HCT116 (cell line): ENCODE results near the gene UBE2S. TPM values are rescaled to one million over a fixed set of nuclear protein-coding genes. Genes with fewer than 3 reads are reported as not detected.

Source experiments
- ATAC-seq: fragments of 200-7000 bp; cut with Tn5 transposase; 2 replicates; pipeline ENCODE4 v1.9.1; 2020; ENCODE audit warnings: mild to moderate bottlenecking, moderate library complexity
- BruUV-seq: library from RNA; stranded (reverse); fragments of 400-500 nt; replicated peaks from 2 replicates; lab custom pipeline; 2021; lab: Mats Ljungman, UMichigan
- CTCF ChIA-PET: fragments of 300-600 bp; sonication (Branson Sonifier 250); formaldehyde crosslinking; loops from one replicate; lab custom pipeline; 2021; ENCODE audit warnings: antibody characterized with exemption; lab: Charles Lee
- POLR2A ChIA-PET: fragments of 300-600, 350-600 bp; sonication (Branson Sonifier 250); formaldehyde crosslinking; loops from one replicate; lab custom pipeline; 2021; ENCODE audit warnings: antibody characterized with exemption; lab: Charles Lee
- RAD21 ChIA-PET, 2 experiments: fragments of 300-600 bp; sonication (Branson Sonifier 250); formaldehyde crosslinking; loops; one replicate each; lab custom pipeline; 2023; ENCODE audit warnings: low total read pairs in 2 of 2; ENCODE audit not compliant: uncharacterized antibody in 2 of 2, unreplicated experiment in 2 of 2, low non-redundant PET in 1 of 2; lab: Charles Lee
- DNase-seq: peaks from one replicate; pipeline ENCODE4 v3.0.0-alpha.2; 2010; ENCODE audit warnings: low read depth, low spot score
- H2AFZ ChIP-seq: fragments of 200-600 bp; shearing (Covaris generic), sonication (generic); 2 replicates; pipeline ENCODE4 v1.6.1; 2017; ENCODE audit warnings: low read depth, mixed run types, mixed read lengths, antibody characterized with exemption, low read length; ENCODE audit not compliant: poor library complexity, severe bottlenecking
- H3K27ac ChIP-seq: 2 replicates; pipeline ENCODE4 v1.5.1; 2012; ENCODE audit warnings: low read depth, low read length
- H3K27me3 ChIP-seq: fragments of 200-600 bp; sonication (generic); 2 replicates; pipeline ENCODE4 v1.6.1; 2016; ENCODE audit warnings: mixed run types, low read length, mixed read lengths; ENCODE audit not compliant: insufficient read depth
- H3K36me3 ChIP-seq, 2 experiments: fragments of 200-500 bp in 1 of 2; fragments of 200-600 bp in 1 of 2; sonication (Bioruptor generic) in 1 of 2; sonication (generic) in 1 of 2; 2 replicates each; pipeline versions ENCODE4 v1.5.1 to v1.6.1; 2014 to 2016; ENCODE audit warnings: low read length in 2 of 2, inconsistent platforms in 1 of 2, mixed read lengths in 1 of 2, mixed run types in 1 of 2; ENCODE audit not compliant: insufficient read depth in 2 of 2, control insufficient read depth in 1 of 2
- H3K4me1 ChIP-seq, 2 experiments: fragments of 200-600 bp in 1 of 2; sonication (generic) in 1 of 2; 2 replicates each; pipeline versions ENCODE4 v1.5.1 to v1.6.1; 2012 to 2017; ENCODE audit warnings: low read length in 2 of 2, inconsistent platforms in 1 of 2, mild to moderate bottlenecking in 1 of 2, mixed read lengths in 1 of 2, mixed run types in 1 of 2, moderate library complexity in 1 of 2; ENCODE audit not compliant: insufficient read depth in 2 of 2, control insufficient read depth in 1 of 2
- H3K4me2 ChIP-seq: fragments of 200-600 bp; sonication (generic); 2 replicates; pipeline ENCODE4 v1.6.1; 2017; ENCODE audit warnings: mixed run types, low read length, mixed read lengths
- H3K4me3 ChIP-seq, 2 experiments: fragments of 200-600 bp in 1 of 2; sonication (generic) in 1 of 2; replicated peaks in 1 of 2; 2 replicates each; pipeline ENCODE4 v1.5.1; 2011 to 2016; ENCODE audit warnings: low read length in 2 of 2, control low read depth in 1 of 2, low read depth in 1 of 2, mild to moderate bottlenecking in 1 of 2, mixed read lengths in 1 of 2, mixed run types in 1 of 2
- H3K79me2 ChIP-seq: fragments of 200-600 bp; sonication (generic); 2 replicates; pipeline ENCODE4 v1.6.1; 2017; ENCODE audit warnings: mild to moderate bottlenecking, mixed run types, low read length, moderate library complexity, mixed read lengths; ENCODE audit not compliant: insufficient read depth
- H3K9ac ChIP-seq: fragments of 200-600 bp; sonication (generic); 2 replicates; pipeline ENCODE4 v1.6.1; 2016; ENCODE audit warnings: low read length, mixed read lengths
- H3K9me2 ChIP-seq: fragments of 200-600 bp; sonication (generic), shearing (Covaris generic); 2 replicates; pipeline ENCODE4 v1.6.1; 2017; ENCODE audit warnings: mixed run types, mild to moderate bottlenecking, moderate library complexity; ENCODE audit not compliant: insufficient read depth
- H3K9me3 ChIP-seq, 2 experiments: fragments of 200-500 bp in 1 of 2; fragments of 200-600 bp in 1 of 2; sonication (Bioruptor generic) in 1 of 2; sonication (generic) in 1 of 2; 2 replicates each; pipeline ENCODE4 v1.6.1; 2014 to 2017; ENCODE audit warnings: low read length in 2 of 2, mixed read lengths in 2 of 2, inconsistent platforms in 1 of 2, low read depth in 1 of 2, mild to moderate bottlenecking in 1 of 2, mixed run types in 1 of 2, moderate library complexity in 1 of 2; ENCODE audit not compliant: control insufficient read depth in 1 of 2, insufficient read depth in 1 of 2
- H4K20me1 ChIP-seq: fragments of 200-600 bp; sonication (generic), shearing (Covaris generic); 2 replicates; pipeline ENCODE4 v1.6.1; 2017; ENCODE audit warnings: mixed run types, mild to moderate bottlenecking, moderate library complexity; ENCODE audit not compliant: insufficient read depth
- ELF1 ChIP-seq: IDR thresholded peaks from 2 replicates; pipeline ENCODE4 v1.6.1; 2012; ENCODE audit warnings: low read depth, borderline replicate concordance
- EZH2 ChIP-seq: fragments of 200-600 bp; sonication (generic); IDR thresholded peaks from 2 replicates; pipeline ENCODE4 v1.6.1; 2017; ENCODE audit warnings: antibody characterized with exemption, mixed run types
- MAX ChIP-seq: IDR thresholded peaks from 2 replicates; pipeline ENCODE4 v1.6.1; 2012
- POLR2AphosphoS5 ChIP-seq: IDR thresholded peaks from 2 replicates; pipeline ENCODE4 v1.6.1; 2011; ENCODE audit warnings: mild to moderate bottlenecking, low read depth, low read length, moderate library complexity
- TCF7L2 ChIP-seq: IDR thresholded peaks from 2 replicates; pipeline ENCODE4 v1.7.0; 2011; ENCODE audit warnings: borderline replicate concordance, inconsistent platforms; ENCODE audit not compliant: insufficient read depth, insufficient read length; ENCODE audit errors: extremely low read depth
- intact Hi-C: fragments of 100-400 bp; cut with micrococcal nuclease; formaldehyde crosslinking; loops from 2 replicates; pipeline ENCODE4 v1.10.0; 2022
- total RNA-seq: library from RNA; stranded (reverse); gene quantifications from one replicate; pipeline ENCODE4 v1.2.1, GENCODE V29; 2021; ENCODE audit not compliant: unreplicated experiment
- TF ChIP-seq, protein P1 (sequence below): IDR thresholded peaks from 2 replicates; pipeline ENCODE4 v1.6.1; 2012

Gene UBE2S
- total RNA-seq, 1 experiment from 2014 or later, result 515 TPM

GRCh38 chr19:55385724-55386492 lies 21.7 kb downstream of the UBE2S start, which contains the start of gene RPL28 (continued):
- TF ChIP-seq POLR2AphosphoS5, result peak; percentile 100
- TF ChIP-seq ELF1, result no peak; the same call in 1 of the 2 replicates
- no peak for TF ChIP-seq EZH2
- TF ChIP-seq TCF7L2, result no peak

GRCh38 chr19:55384920-55385723 lies 22.5 kb downstream of the UBE2S start:
- H3K79me2 ChIP-seq, result peaks cover 64% of the 10 kb centered on the region
- CTCF ChIA-PET, result interaction anchor here (0.9 to 1.4 kb wide), 2 partner anchors 243 to 244 kb away, joined by 3 to 6 read pairs; no protein-coding TSS in a partner anchor
- TSS peak; percentile 85 for BruUV-seq
- ATAC-seq, result peak; percentile 79
- H3K27me3 ChIP-seq, result no peaks in the 10 kb centered on the region
- H3K27ac ChIP-seq, result peak overlapping the region; percentile 99
- H3K4me3 ChIP-seq, result peak overlapping the region; percentile 99 to 100
- peaks cover 37% of the 10 kb centered on the region; the same call in 1 of the 2 replicates for H4K20me1 ChIP-seq
- POLR2A ChIA-PET, result interaction anchor here (0.8 to 2.9 kb wide), 10 partner anchors 12 to 269 kb away, joined by 3 to 13 read pairs (median 6); partner anchors contain the start of genes HSPBP1, PPP6R1 and UBE2S
- intact Hi-C loops, result loop anchor here (2.0 to 5.0 kb wide), 2 partner anchors 46 to 83 kb away; partner anchors contain the start of gene KMT5C
- H3K4me1 ChIP-seq, result peaks cover 6 to 64% of the 10 kb centered on the region in 2 experiments; a peak in 3 of 4 replicates
- H3K36me3 ChIP-seq, result peaks cover 18 to 42% of the 10 kb centered on the region in 2 experiments
- H3K4me2 ChIP-seq, result peak overlapping the region; percentile 99
- peak; percentile 90 for DNase-seq
- no peaks in the 10 kb centered on the region for H3K9me3 ChIP-seq
- H3K9ac ChIP-seq, result peak overlapping the region; percentile 94
- RAD21 ChIA-PET, result interaction anchor here in 1 of 2 experiments (0.6 kb wide), 1 partner anchor 73 kb away, joined by 11 read pairs; no protein-coding TSS in a partner anchor
- no peaks in the 10 kb centered on the region for H3K9me2 ChIP-seq
- H2AFZ ChIP-seq, result no peak overlapping the region
- TF ChIP-seq, protein P1, sequence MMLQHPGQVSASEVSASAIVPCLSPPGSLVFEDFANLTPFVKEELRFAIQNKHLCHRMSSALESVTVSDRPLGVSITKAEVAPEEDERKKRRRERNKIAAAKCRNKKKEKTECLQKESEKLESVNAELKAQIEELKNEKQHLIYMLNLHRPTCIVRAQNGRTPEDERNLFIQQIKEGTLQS, result no peak
- peak; percentile 44 for TF ChIP-seq MAX
- TF ChIP-seq POLR2AphosphoS5, result peak; percentile 67
- TF ChIP-seq, all 23 proteins: peak for 2
